ENCODE measurements around the gene POLD1. TPM values are rescaled to one million over a fixed set of nuclear protein-coding genes. Genes with fewer than 3 reads are reported as not detected.

Gene POLD1
- total and polyA plus RNA-seq, 2 of the 13 experiments (the other 11 are each of a cell fraction or from before 2014, with no cell fraction given) = 17.4 to 54.0 TPM

DNA sequence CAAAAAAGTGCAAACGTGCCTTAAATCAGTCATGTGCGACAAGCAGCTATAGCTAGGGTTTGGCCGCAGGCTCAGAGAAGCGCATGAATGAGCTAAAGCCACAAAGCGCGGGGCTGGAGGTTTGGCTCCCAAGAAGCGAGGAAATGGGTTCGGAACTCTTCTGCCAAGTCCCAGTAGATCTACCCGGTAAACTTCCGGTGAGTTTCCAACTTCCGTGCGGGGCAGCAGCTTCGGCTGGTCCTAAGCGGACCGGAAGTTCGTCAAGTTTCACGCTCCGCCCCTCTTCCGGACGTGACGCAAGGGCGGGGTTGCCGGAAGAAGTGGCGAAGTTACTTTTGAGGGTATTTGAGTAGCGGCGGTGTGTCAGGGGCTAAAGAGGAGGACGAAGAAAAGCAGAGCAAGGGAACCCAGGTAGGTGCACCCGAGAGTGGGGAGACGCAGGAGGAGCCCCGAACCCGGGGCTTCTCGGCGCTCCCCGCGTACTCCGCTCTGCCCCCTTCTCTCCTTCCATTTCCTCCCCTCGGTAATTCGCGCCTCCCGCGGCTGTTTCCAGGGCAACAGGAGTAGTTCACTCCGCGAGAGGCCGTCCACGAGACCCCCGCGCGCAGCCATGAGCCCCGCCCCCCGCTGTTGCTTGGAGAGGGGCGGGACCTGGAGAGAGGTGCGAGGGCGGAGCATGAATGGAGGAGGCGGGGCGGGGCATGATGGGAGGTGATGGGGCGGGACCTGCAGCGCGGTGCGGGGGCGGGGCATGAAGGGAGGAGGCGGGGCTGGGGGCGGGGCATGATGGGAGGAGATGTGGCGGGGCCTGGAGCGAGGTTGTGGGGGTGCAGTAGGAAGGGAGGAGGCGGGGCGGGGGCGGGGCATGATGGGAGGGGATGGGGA lies 7.7 kb upstream of the POLD1 start, which contains the start of gene NR1H2 (continued):
- TF ChIP-seq ZBTB46 (CRISPR knock-in tag; IDR thresholded peaks at IDR 0.05; ENCODE audit: borderline replicate concordance) = no peak
- peak; percentile 94; the same call in 1 of the 2 replicates for TF ChIP-seq ZNF614 (CRISPR knock-in tag; IDR thresholded peaks at IDR 0.05; ENCODE audit: borderline replicate concordance)
- TF ChIP-seq SETDB1 (CRISPR knock-in tag; IDR thresholded peaks at IDR 0.05; ENCODE audit: borderline replicate concordance) = no peak
- TF ChIP-seq, protein P1, sequence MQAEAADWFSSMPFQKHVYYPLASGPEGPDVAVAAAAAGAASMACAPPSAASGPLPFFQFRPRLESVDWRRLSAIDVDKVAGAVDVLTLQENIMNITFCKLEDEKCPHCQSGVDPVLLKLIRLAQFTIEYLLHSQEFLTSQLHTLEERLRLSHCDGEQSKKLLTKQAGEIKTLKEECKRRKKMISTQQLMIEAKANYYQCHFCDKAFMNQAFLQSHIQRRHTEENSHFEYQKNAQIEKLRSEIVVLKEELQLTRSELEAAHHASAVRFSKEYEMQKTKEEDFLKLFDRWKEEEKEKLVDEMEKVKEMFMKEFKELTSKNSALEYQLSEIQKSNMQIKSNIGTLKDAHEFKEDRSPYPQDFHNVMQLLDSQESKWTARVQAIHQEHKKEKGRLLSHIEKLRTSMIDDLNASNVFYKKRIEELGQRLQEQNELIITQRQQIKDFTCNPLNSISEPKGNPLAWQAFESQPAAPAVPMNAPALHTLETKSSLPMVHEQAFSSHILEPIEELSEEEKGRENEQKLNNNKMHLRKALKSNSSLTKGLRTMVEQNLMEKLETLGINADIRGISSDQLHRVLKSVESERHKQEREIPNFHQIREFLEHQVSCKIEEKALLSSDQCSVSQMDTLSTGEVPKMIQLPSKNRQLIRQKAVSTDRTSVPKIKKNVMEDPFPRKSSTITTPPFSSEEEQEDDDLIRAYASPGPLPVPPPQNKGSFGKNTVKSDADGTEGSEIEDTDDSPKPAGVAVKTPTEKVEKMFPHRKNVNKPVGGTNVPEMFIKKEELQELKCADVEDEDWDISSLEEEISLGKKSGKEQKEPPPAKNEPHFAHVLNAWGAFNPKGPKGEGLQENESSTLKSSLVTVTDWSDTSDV (CRISPR knock-in tag; IDR thresholded peaks at IDR 0.05) = 0 out of 2 replicates have a peak, but pooled peaks have one; percentile 72
- TF ChIP-seq XRCC5 (optimal IDR thresholded peaks at IDR 0.05; ENCODE audit: low read length) = peak; percentile 98
- no peak for TF ChIP-seq TCF7 (IDR thresholded peaks at IDR 0.05; ENCODE audit: low read depth)
- TF ChIP-seq, protein P2, sequence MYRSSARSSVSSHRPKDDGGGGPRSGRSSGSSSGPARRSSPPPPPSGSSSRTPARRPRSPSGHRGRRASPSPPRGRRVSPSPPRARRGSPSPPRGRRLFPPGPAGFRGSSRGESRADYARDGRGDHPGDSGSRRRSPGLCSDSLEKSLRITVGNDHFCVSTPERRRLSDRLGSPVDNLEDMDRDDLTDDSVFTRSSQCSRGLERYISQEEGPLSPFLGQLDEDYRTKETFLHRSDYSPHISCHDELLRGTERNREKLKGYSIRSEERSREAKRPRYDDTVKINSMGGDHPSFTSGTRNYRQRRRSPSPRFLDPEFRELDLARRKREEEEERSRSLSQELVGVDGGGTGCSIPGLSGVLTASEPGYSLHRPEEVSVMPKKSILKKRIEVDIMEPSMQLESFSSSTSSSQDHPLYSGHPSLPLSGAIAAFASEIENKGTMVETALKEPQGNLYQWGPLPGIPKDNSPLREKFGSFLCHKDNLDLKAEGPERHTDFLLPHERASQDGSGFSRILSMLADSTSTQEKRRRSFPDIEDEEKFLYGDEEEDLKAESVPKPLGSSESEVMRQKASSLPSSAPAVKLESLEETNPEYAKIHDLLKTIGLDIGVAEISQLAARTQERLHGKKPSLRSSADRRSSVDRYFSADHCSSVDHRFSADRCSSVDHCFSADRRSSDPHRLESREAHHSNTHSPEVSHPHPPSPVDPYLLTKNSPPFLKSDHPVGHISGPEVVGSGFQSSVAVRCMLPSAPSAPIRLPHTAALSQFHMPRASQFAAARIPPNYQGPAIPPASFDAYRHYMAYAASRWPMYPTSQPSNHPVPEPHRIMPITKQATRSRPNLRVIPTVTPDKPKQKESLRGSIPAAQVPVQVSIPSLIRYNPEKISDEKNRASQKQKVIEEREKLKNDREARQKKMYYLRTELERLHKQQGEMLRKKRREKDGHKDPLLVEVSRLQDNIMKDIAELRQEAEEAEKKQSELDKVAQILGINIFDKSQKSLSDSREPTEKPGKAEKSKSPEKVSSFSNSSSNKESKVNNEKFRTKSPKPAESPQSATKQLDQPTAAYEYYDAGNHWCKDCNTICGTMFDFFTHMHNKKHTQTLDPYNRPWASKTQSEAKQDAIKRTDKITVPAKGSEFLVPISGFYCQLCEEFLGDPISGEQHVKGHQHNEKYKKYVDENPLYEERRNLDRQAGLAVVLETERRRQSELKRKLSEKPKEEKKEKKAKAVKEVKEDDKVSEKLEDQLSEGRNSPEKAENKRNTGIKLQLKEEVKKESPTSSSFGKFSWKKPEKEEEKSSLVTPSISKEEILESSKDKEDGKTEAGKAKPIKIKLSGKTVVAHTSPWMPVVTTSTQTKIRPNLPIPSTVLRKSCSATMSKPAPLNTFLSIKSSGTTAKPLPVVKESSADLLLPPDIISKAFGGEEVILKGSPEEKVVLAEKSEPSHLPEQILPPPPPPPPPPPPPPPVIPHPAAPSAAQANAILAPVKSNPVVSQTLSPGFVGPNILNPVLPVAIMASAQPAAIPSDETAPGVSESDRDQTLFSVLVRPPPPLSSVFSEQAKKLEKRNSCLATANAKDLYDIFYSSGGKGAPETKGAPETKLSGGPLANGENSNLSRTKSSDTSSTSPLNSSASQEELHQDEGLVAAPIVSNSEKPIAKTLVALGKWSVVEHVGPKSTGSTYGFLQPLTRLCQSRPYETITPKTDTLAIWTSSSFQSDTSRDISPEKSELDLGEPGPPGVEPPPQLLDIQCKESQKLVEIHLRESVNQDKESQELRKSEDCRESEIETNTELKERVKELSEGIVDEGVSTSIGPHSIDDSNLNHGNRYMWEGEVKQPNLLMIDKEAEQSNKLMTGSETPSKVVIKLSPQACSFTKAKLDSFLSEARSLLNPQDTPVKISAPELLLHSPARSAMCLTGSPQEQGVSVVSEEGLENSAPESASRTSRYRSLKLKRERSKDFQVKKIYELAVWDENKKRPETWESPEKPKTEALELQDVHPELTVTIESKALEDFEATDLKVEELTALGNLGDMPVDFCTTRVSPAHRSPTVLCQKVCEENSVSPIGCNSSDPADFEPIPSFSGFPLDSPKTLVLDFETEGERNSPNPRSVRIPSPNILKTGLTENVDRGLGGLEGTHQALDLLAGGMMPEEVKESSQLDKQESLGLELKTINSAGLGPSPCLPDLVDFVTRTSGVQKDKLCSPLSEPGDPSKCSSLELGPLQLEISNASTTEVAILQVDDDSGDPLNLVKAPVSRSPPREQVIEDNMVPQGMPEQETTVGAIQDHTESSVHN (CRISPR knock-in tag; IDR thresholded peaks at IDR 0.05) = 0 out of 2 replicates have a peak, but pooled peaks have one; percentile 78
- TF ChIP-seq ZNF749 (CRISPR knock-in tag; IDR thresholded peaks at IDR 0.05; ENCODE audit: borderline replicate concordance) = no peak
- TF ChIP-seq TEAD2 (CRISPR knock-in tag; IDR thresholded peaks at IDR 0.05) = no peak
- TF ChIP-seq HNF1B (CRISPR knock-in tag; IDR thresholded peaks at IDR 0.05) = peak; percentile 72
- TF ChIP-seq EED (CRISPR knock-in tag; IDR thresholded peaks at IDR 0.05) = no peak
- peak; percentile 20; the same call in 1 of the 2 replicates for TF ChIP-seq ZNF747 (CRISPR knock-in tag; IDR thresholded peaks at IDR 0.05; ENCODE audit: borderline replicate concordance)

Measured in HepG2 (cell line).